HG03432 (cell line): Measurements from ENCODE around the gene SNX24.
A peak's percentile ranks its signal among the peaks of the same experiment; 100 is the strongest.
"Not testable (repeated sequence)": the region's sequence is repeated elsewhere in the genome, so short reads cannot be mapped to it uniquely, and the experiment has no call there.

ENCODE experiments used
- ATAC-seq: cut with Tn5 transposase; IDR thresholded peaks from one replicate; pipeline ENCODE4 v1.9.1; 2021; ENCODE audit warnings: mild to moderate bottlenecking, moderate library complexity; ENCODE audit not compliant: unreplicated experiment

SNX24 gene

DNA sequence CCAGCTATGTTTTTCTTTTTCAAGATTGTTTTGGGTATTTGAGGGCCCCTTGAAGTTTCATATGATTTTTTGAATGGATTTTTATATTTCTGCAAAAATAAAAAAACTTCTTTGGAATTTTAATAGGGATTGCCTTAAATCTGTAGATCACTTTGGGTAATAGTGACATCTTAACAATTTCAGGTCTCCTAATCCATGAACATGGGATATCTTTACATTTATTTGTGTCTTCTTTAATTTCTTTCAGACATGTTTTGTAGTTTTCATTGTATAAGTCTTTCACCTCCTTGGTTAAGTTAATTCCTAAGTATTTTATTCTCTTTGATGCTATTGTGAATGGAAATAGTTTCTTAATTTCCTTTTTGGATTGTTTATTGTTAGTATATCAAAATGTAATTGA lies 112.0 kb downstream of the SNX24 start:
- ATAC-seq = no peak

DNA sequence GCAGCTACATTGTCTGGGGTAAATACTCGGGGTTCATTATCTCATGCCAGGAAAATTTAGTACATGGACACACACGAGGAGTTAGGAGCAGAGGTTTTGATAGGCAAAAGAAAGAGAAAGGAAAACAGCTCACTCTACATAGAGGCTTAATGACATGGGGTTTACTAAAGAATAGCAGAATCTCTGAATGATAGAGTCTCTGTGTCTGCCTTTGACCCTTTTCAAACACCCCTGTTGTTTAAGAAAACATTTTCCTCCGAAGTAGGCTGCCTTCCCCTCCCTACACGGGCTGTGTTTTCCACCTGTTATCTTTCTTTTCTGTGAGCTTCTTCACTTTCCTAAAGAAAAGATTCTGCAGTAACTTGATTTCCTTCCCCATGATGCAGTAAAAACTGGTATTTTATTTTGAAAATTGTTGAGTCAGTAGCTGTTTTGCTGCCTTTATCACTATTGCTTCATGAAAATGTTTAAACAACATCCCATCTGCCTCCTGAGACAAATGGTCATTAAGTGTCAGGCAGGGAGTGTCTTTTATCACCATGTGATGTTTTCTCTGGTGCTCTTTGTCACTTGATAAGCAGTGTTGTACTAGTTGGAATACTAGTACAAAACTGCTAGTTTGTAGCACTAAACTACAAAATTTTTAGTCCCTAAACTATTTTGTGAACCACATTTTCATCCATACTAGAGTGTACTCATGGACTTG lies 114.5 kb downstream of the SNX24 start:
- ATAC-seq = no peak

DNA sequence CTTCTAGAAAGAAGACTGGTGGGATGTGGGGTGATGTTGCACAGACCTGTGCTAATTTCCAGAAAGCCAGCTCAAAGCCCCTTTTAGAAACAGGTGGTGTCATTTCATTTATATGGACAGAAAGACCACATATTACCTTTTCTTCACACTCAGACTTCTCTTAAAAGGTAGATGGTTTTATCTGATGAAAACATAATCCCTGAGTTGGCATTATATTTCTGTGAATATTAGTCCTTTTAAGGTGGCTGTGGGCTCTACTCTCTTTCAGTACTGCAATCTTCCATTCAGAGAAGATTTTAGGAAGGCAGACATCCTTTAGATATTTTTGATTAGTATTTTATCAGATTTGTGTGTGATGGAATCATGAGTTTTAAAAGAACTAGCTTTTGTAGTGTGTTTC lies 117.9 kb downstream of the SNX24 start:
- ATAC-seq = no peak

DNA sequence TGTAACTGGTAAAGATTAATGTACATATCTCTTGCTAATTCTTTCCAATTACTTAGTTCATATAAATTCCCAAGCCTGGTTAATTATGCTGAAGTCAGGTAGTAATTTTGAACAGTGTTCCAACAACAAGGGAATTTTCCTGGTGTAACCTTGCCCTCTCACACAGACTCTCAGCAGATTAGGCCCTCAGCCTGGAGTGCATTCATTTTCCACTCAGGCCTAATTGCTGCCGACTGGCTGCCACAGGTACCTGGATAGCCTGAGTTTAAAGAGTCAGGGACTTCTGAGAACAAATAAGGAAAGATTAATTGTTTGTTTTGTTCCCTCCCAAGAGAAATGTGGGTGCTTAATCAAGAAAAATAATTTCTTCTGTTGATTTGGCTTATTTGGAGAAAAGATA lies 119.7 kb downstream of the SNX24 start:
- no peak for ATAC-seq

DNA sequence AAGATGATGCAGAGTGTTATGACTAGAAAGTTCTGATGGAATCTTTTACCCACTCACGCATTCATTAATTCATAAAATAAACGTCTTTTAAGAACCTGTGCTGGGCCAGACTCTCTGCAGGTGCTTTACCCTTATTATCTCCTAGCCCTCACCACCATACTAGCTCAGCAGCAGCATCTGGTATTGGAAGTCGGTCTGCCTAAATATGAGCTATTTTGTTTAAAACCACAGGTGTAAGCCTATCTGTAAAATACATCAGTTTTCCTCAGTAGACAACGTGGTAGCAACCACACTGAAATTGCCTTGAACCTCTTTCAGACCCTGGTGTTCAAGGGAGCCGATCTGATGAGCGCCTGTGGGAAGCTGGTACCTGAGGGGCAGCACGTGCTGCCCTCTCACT lies 121.7 kb downstream of the SNX24 start:
- ATAC-seq = no peak

DNA sequence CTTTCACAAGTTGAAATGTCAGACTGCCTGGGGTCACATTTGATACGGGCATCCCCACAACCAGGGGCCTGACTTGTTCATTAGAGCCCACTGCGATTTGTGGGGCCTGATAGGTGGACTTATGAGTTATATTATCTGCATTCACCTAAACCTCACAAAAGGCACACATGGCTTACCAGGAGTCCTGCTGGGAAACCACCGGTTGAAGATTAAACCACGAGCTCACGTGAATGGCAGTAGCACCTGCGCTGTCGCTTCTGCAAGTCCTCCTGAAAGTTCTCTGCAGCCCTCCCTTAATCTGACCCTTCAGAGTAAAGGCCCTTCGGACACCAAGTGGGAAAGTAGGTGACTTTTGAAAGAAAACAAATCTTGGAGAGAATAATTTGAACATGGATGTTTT lies 122.2 kb downstream of the SNX24 start:
- peak; percentile 86 for ATAC-seq

DNA sequence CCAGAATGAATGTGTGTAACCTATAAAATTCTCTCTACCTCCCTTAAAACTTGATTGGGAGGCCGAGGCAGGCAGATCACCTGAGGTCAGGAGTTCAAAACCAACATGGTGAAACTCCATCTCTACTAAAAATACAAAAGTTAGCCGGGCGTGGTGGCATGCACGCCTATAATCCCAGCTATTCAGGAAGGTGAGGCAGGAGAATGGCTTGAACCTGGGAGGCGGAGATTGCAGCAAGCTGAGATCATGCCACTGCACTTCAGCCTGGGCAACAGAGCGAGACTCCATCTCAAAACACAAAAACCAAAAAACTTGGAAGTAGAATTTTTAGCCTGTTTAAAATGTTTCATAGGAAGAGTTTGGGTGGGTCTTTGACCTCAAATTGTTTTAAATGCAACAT lies 122.6 kb downstream of the SNX24 start:
- ATAC-seq = peak; percentile 12

DNA sequence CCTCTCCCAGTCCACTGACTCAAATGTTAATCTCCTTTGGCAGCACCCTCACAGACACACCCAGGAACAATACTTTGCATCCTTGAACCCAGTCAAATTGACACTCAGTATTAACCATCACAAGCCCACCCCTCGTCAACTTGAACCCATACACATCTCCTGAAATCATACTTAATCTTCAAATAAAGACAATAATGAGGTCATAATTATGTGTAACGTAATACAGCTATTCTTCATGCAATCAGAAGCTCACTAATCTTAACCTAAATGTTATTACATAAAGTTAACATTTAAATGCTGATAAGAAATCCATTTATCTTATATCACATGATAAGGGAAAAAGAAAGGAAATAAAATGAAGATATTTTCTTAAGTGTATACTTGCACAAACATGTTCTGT lies 125.9 kb downstream of the SNX24 start:
- no peak for ATAC-seq

DNA sequence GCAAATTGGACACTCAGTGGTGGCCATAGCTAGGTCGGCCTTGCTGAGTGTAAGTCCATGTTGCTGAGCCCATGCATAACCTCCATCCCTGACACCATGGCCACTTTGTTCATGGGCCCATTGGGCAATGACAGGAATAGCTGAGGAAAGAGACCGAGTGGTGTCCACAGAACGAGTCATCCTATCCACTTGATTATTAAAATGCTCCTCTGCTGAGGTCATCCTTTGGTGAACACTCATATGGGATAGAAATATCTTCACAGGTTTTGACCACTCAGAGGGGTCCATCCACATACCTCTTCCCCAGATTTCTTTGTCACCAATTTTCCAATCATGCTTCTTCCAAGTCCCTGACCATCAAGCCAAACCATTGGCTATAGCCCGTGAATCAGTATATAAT lies 127.5 kb downstream of the SNX24 start:
- ATAC-seq = no peak

DNA sequence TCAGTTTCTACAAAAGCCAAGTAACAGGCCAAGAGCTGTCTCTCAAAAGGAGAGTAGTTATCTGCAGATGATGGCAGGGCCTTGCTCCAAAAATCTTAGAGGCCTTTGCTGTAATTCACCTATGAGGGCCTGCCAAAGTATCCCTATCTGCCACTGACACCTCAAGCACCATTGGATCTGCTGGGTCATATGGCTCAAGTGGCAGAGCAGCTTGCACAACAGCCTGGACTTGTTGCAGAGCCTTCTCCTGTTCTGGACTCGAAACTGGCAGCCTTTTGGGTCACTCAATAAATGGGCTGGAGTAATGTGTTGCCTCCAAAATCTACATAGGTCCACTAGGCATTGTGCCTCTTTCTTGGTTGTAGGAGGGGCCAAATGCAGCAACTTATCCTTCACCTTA lies 128.3 kb downstream of the SNX24 start:
- not testable (repeated sequence) for ATAC-seq

DNA sequence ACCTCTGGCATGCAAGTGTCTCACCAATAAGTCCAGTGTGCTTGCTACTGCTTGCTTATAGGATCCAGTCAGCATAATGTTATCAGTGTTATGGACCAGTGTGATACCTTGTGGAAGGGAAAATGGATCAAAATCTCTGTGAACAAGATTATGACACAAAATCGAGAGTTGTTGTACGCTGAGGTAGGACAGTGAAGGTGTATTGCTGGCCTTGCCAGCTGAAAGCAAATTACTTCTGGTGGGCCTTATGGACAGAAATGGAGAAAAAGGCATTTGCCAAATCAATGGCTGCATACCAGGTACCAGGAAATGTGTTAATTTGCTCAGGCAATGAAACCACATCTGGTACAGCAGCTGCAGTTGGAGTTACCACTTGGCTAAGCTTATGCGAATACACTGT lies 128.8 kb downstream of the SNX24 start:
- not testable (repeated sequence) for ATAC-seq

DNA sequence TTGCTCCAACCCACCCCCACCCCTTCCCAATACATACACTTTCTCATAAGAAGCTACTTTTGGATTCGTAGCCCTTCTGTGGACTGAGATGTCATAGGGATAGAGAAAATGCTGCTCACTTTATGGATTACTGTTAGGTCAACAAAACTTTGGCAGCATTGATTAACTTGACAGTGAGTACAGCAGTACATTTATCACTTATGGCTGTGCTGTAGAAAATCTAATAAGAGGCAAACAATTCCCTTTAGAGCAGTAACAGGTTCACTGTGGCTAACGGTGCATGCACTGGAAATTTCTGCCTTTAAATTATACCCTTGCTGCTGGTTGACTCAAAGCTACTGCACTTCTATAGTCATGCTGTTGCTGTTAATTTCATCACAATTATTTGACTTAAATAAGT lies 131.9 kb downstream of the SNX24 start:
- ATAC-seq = no peak

DNA sequence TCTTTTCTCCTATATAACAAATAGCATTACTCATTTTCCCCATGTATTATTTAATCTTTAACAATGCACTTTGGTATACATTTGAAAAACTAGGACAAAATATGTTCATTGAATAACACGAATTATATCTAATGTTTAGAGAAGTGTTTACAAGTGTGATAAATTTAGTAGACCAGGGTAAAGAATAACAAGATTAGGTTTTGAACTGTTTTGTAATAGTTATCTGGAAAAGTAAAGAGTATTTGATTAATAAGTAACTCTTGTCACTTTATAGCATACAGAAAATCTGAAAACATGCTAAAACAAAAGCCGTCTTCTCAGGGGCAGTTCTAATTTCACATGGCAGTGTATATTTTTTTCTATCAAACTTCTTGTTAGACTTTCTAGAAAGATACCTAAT lies 132.7 kb downstream of the SNX24 start:
- ATAC-seq = no peak

DNA sequence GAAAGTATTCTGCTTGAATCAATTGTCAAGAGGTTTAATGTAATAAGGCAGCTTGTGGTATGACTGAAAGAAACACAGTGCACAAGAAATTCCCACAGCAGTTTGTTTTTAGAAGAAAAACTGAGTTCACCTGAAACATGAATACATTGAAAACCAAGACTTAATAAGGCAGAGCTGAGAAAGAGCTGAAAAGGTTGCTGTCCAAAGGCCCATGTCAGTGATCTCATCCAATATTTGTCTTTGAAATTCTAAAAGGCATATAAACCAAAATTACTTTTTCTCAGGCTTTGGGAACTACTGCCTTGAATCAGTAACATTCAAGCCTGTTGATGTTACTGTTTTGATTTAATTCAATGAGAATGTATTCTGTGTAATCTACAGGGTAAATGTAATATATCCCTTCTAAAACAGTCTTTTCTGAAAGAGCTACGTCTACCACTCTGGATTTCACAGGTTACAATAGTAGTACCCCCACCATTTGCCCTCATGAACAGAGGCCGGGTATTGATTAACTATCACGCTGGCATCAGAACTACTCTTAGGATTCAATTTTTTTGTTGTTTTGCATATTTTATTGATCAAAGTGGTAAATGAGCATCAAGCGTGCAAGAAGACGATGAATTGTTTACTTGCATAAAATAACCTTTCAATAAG lies 133.4 kb downstream of the SNX24 start:
- no peak for ATAC-seq

DNA sequence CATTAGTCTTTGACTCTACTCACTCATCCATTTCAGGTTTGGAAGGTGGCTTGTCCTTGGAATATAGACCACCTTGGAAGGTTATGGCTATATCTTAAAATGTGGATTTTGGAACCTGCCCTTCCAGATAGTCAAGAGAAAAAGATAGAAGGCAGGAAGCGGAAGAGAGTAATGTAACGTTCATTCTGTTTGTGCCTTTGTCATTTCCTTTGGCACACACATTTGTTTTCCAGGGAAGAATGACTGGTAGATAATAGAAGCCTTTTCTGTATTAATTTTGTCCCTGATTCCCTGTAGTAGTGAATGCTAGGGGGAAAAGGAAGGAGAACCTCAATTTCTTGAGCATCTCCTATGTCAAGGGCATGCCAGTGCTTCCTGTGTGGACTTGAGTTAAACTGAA lies 136.4 kb downstream of the SNX24 start:
- ATAC-seq = no peak

DNA sequence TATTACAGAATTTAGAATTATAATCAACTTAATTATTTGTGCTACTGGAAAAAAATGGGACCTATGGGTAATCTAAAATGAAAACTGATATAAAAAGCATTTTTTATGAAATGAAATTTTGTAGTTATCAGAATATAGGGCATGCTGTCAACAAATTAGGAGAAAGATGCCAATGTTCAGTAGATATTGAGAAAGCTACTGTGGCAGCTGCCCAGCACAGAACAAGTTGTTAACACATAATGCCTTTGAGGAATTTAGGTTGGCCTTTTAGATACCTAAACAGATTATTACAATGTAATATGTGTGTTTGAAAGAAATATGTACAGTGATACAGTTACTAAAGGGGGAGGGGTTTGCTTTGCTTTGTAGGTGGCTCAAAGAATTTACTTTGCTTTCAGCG lies 137.0 kb downstream of the SNX24 start:
- ATAC-seq = no peak

DNA sequence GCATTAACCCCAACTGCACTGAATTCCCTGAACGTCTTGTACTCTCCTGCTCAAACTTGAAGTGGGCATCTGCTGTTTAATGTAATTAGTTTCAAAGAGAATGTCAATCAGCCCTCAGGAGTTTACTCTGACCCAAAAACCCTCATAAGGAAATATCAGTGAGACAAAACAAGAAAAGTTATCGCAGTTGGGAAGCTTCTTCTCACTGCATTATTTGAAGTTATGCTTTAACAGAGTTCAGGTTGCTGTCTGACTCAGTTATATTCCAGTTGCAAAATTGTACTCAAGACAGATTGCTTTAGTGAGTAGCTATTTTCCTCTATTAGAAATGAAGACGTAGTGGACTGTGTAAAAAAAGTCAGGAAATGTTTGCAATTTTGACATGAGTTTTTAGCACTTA lies 139.0 kb downstream of the SNX24 start:
- peak; percentile 40 for ATAC-seq

DNA sequence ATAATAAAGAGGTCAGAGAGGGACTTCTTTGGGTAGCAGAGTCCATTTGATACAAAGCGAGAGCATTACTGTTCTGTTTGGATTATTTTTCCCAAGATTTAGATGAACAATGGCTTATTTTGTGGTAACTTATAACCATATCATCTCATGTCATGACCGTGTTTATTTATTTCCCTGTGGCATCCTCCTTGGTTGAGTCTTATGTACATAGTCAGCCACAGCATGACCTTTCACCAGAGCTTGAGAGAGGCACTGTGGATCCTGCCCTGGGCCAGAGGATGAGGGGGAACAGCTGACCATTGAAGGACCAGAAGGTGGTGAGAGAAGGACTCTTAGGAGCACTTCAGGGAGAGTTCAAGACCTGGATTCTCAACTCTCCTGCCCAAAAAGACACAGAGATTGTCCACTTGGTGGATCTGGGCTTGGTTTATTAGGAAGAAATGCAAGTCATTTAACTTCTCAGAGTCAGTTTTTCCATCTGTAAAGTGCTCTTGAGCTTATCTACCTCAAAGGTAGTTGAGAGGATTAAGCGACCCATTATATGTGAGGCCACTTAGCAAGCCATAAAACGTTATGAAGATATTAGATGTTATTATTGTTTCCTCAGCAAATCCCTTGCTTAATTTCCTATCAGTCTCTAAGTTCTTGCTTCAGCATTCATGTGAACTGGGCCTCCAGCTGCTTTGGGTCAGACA lies 139.7 kb downstream of the SNX24 start:
- ATAC-seq = no peak

DNA sequence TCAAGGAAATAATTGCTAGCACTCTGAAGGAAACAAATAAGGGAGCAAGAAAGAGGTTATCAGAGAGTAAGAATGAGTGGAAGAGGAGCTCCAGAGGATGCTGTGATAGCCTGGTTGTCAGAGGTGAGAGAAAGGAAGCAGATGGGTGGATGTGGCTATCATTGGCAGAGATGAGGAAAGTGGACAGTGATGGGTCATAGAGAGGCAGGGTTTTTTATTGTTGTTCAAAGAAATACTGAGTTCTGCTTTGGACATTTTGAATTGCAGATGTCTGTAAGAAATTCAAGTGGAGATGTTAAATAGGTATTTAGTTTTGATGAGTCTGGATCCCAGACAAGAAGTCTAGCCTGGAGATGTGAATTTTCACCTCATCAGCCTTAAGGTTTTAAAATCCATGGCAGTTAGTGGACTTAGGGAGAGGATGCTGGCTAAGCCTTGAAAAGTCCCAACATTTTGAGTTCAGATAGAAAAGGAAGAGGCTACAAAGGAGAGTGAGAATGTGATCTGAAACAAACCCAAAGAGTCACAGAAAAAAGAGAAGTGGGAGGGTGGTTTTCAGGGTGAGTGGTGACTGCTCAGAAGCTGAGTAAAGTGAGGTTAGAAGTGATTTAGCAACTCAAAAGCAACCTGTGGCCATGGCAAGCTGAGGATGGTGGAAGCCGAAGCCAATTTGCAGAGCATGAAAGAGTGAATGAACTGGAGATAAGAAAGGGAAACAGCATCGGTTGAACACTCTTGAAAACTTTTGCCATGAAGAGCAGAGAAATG lies 140.7 kb downstream of the SNX24 start:
- ATAC-seq = peak; percentile 93

DNA sequence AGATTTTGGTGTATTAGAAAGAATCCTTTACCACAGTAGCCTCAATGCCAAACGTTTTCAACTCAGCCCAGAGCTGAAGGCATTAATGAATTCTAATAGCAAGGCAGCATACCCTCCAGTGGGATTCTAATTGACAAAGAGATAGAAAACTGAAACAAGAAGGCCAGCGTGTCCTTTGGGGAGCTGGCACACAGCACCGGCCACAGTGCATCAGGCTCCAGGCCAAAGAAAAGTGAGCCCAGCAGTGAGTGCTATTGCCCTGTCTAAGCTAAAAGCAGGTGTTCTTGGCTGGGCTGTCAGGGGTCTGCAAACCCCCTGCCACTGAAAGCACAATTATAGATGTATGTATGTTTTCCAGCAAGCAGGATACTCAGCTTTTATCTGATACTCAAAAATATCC lies 150.7 kb downstream of the SNX24 start:
- ATAC-seq = no peak

DNA sequence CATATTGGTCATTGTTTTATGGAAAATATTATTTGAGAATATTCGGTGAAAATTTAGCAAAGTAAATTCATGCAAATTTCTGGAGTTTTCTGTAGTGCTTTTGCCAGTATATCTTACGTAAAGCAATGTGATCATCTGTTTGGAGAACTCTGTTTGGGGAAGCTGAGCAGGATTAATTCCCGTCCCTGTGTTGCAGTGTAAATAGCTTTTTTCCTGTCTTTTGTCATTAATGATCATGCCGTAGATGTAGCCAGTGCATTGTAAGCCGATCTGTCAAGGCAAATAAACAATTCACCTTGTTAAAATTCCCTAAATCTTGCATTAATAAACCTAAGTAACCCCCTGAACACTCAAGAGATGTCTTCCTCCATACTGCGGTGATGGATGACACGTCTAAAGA lies 151.9 kb downstream of the SNX24 start:
- ATAC-seq = no peak
